ENCODE measurements around the gene KLC1.

Gene KLC1

GRCh38 chr14:103593577-103593976, 35.4 kb upstream of the KLC1 start:
- Histone ChIP-seq H3K36me3 (ENCODE audit: control insufficient read depth, insufficient read depth, low read length) (no peaks in the 10 kb centered on the region), H3K27ac (no peak overlapping the region), H3K4me2 (ENCODE audit: low read length) (peak overlapping the region; percentile 22), H2AFZ (no peak overlapping the region), H3K79me2 (peaks cover 6% of the 10 kb centered on the region), H3K9ac (no peak overlapping the region), H3K27me3 (ENCODE audit: control insufficient read depth, insufficient read depth, low read length) (no peaks in the 10 kb centered on the region), H3K9me3 (ENCODE audit: control insufficient read depth, low read length) (no peaks in the 10 kb centered on the region), H3K4me1 (peaks cover 15% of the 10 kb centered on the region), H3K4me3 (ENCODE audit: low read depth, low read length) (no peak overlapping the region)
- no peak for TF ChIP-seq CTCF (IDR thresholded peaks at IDR 0.05)

DNA sequence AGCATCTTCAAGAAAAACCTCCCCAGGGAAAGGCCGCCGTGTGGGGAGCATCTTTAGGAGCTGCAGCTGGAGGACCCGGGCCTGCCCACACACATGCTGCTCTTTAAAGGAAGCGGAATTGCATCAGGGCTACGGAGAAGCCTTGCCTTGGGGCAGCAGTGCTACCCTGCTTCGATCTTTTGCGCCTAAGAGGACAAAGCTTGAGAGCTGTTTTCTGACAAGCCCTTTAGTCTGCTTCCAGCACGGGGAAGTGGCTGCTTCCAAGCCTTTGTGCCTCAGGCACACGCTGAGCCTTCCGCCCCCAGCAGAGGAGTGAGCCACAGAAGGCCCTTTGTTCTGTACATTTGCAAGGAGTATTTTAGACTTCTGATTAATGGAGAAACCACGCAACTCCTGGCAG, 34.7 kb upstream of the KLC1 start:
- Histone ChIP-seq H3K79me2 (peaks cover 3% of the 10 kb centered on the region), H3K36me3 (ENCODE audit: control insufficient read depth, insufficient read depth, low read length) (no peaks in the 10 kb centered on the region), H3K4me2 (ENCODE audit: low read length) (no peak overlapping the region), H3K9ac (no peak overlapping the region), H3K27me3 (ENCODE audit: control insufficient read depth, insufficient read depth, low read length) (no peaks in the 10 kb centered on the region), H3K4me1 (peaks cover 15% of the 10 kb centered on the region), H3K9me3 (ENCODE audit: control insufficient read depth, low read length) (no peaks in the 10 kb centered on the region), H3K27ac (no peak overlapping the region), H2AFZ (no peak overlapping the region), H3K4me3 (ENCODE audit: low read depth, low read length) (no peak overlapping the region)
- TF ChIP-seq CTCF (IDR thresholded peaks at IDR 0.05): no peak

- no peaks in the 10 kb centered on the region for H3K36me3 ChIP-seq (ENCODE audit: control insufficient read depth, insufficient read depth, low read length)
- TF ChIP-seq CTCF (IDR thresholded peaks at IDR 0.05): no peak
- H3K4me2 ChIP-seq (ENCODE audit: low read length): no peak overlapping the region
- no peaks in the 10 kb centered on the region for H3K9me3 ChIP-seq (ENCODE audit: control insufficient read depth, low read length)
- no peak overlapping the region for H2AFZ ChIP-seq
- no peak overlapping the region for H3K9ac ChIP-seq
- H3K27ac ChIP-seq: no peak overlapping the region
- H3K4me3 ChIP-seq (ENCODE audit: low read depth, low read length): no peak overlapping the region
- H3K27me3 ChIP-seq (ENCODE audit: control insufficient read depth, insufficient read depth, low read length): no peaks in the 10 kb centered on the region
- H3K79me2 ChIP-seq: peaks cover 3% of the 10 kb centered on the region
- peaks cover 15% of the 10 kb centered on the region for H3K4me1 ChIP-seq
Measured at GRCh38 chr14:103597623-103598377, 31.2 kb upstream of the KLC1 start.

DNA sequence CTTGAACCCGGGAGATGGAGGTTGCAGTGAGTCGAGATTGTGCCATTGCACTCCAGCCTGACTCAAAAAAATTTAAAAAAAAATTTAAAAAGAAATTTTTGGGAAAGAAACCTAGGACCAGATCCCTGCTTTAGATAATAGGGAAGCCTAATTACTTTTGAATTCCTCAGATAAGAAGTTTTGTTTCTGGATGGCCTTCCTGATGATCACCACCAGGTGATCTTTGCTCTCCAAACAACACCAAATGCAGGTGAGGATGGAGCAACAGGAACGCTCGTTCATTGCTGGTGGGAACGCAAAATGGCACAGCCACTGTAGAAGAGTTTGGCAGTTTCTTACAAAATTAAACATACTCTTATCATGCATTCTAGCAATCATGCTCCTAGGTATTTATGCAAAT, 28.5 kb upstream of the KLC1 start:
- Histone ChIP-seq H3K9ac (no peak overlapping the region), H2AFZ (no peak overlapping the region), H3K4me1 (peaks cover 1% of the 10 kb centered on the region), H3K9me3 (ENCODE audit: control insufficient read depth, low read length) (no peaks in the 10 kb centered on the region), H3K79me2 (no peaks in the 10 kb centered on the region), H3K36me3 (ENCODE audit: control insufficient read depth, insufficient read depth, low read length) (no peaks in the 10 kb centered on the region), H3K4me3 (ENCODE audit: low read depth, low read length) (no peak overlapping the region), H3K27me3 (ENCODE audit: control insufficient read depth, insufficient read depth, low read length) (no peaks in the 10 kb centered on the region), H3K4me2 (ENCODE audit: low read length) (no peak overlapping the region), H3K27ac (no peak overlapping the region)
- TF ChIP-seq CTCF (IDR thresholded peaks at IDR 0.05): no peak

DNA sequence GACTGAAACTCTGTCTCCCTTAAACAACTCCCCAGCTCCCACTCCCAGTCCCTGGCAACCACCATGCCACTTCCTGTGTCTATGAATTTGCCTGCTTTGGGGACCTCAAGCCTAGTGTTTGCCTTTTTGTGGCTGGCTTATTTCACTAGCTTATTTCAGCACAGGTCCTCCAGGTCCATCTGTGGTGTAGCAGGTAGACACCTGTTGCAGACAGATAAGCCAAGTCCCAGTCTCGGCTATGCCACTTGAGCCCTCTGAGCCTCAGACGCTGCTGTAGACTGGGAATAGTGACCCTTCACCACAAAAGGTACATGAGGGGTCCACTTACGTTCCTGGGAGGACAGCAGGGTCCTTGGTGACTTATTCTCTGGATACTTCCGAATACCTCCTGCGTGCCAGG, 24.4 kb upstream of the KLC1 start:
- no peak overlapping the region for H2AFZ ChIP-seq
- TF ChIP-seq CTCF (IDR thresholded peaks at IDR 0.05): no peak
- H3K4me2 ChIP-seq (ENCODE audit: low read length): no peak overlapping the region
- H3K27me3 ChIP-seq (ENCODE audit: control insufficient read depth, insufficient read depth, low read length): no peaks in the 10 kb centered on the region
- peaks cover 10% of the 10 kb centered on the region for H3K4me1 ChIP-seq
- no peak overlapping the region for H3K27ac ChIP-seq
- H3K4me3 ChIP-seq (ENCODE audit: low read depth, low read length): no peak overlapping the region
- H3K9ac ChIP-seq: no peak overlapping the region
- H3K79me2 ChIP-seq: no peaks in the 10 kb centered on the region
- no peaks in the 10 kb centered on the region for H3K9me3 ChIP-seq (ENCODE audit: control insufficient read depth, low read length)
- no peaks in the 10 kb centered on the region for H3K36me3 ChIP-seq (ENCODE audit: control insufficient read depth, insufficient read depth, low read length)
